Hematopoietic multipotent progenitor cell treated with erythropoietin and hydrocortisone succinate and interleukin-3 and kit ligand, for 17 days (in vitro differentiated cells): ENCODE results near the gene MEF2C.

Experiments
- DNase-seq: peaks from one replicate; pipeline ENCODE4 v3.0.0-alpha.2; 2015; ENCODE audit warnings: low spot score

Gene MEF2C

GRCh38 chr5:88674356-88675167, 208.4 kb downstream of the MEF2C start:
- no peak for DNase-seq

DNA sequence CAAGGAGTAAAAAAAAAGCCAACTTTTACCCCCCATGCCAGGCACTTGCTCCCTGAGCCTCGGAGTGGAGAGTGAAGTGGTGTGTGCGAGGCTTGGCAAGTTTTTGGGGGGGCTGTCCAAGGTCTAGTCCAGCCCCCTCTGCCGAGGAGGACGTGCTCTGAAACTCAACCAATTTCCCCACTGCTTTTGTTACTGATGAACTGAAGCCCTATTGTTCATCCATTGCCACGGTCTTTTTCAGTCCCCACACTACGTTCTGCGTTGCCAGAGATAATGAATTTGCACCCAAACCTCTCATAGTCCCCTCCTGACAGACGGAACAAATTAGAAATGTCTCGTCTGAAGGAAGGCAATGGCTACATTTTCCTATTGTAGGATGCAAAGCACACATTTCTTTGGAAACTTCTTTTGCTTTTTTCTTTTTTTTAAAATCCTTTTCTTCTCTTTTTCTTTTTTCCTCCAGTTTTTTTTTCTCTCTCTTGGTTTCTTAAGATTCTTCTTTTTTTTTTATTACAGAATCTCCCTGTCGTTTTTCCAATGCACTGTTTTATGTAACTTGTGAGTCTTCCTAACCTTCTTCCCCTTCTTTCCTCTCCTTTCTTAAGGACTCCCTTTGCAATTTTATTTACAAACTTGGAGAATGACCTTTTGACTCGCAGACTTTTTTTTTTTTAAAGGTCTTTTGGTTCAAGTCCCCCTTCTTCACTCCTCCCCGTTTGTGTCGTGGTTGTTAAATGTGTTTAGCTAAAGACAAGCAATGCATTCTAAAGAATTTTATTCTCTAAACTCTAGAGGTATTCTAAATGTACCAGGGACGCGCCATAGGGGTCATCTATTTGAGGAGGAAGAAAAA, 209.5 kb downstream of the MEF2C start:
- DNase-seq, result no peak

GRCh38 chr5:88672644-88673252, 210.2 kb downstream of the MEF2C start:
- DNase-seq, result no peak

- DNase-seq, result no peak
Measured at GRCh38 chr5:88671505-88672499, 211.2 kb downstream of the MEF2C start.

- no peak for DNase-seq
Measured at GRCh38 chr5:88671106-88671504, 211.9 kb downstream of the MEF2C start.

DNA sequence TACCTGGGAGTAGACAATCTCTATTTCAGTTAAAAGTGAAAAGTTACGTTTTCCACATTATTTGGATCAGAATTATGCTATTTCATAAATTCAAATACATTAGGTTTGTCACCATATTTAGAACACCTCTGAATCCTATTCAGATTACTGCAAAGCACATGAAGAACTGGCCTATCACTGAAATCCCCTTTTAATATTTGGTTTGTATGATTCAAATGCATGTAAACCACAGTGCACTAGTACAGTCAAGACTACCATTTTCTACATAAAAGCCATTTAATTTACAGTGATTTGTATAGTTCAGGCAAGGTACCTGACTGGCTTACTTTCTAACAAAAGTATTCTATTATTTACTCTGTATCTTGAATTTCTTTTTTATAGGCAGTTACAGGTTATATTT, 212.5 kb downstream of the MEF2C start:
- no peak for DNase-seq

GRCh38 chr5:88669371-88670050, 213.5 kb downstream of the MEF2C start:
- DNase-seq, result no peak

GRCh38 chr5:88667496-88668201, 215.3 kb downstream of the MEF2C start:
- DNase-seq, result no peak
